ENCODE measurements around the gene ACOX1. TPM values are rescaled to one million over a fixed set of nuclear protein-coding genes. Genes with fewer than 3 reads are reported as not detected.

ACOX1 gene
- total RNA-seq, 1 donor from 2014 or later, result 54.6 TPM

DNA sequence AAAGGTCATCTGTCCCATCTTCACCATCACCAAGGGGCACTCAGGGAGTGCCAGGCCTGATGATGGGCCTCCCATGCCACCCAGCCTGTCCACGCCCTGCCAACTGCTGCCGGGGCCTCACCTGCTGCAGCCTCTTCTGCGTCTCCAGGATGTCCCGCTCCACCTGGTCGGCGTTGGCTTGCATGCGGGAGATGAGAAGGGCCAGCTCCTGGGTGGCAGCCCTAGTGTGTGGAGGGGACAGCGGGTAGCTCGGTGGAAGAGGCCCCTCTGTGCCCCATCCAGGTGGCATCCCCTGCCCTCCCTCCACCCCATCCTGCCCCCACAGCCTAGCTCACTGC, 44.9 kb upstream of the ACOX1 start:
- Mint-ChIP-seq H3K9me3 (ENCODE audit: low read depth) (no peaks in the 10 kb centered on the region), H3K27me3 (peaks cover 10% of the 10 kb centered on the region), H3K4me1 (ENCODE audit: low read depth) (peaks cover 5% of the 10 kb centered on the region), H3K27ac (no peak overlapping the region), H3K36me3 (ENCODE audit: insufficient read depth) (no peaks in the 10 kb centered on the region), H3K4me3 (ENCODE audit: low read depth) (no peak overlapping the region)
- TF ChIP-seq, protein P1, sequence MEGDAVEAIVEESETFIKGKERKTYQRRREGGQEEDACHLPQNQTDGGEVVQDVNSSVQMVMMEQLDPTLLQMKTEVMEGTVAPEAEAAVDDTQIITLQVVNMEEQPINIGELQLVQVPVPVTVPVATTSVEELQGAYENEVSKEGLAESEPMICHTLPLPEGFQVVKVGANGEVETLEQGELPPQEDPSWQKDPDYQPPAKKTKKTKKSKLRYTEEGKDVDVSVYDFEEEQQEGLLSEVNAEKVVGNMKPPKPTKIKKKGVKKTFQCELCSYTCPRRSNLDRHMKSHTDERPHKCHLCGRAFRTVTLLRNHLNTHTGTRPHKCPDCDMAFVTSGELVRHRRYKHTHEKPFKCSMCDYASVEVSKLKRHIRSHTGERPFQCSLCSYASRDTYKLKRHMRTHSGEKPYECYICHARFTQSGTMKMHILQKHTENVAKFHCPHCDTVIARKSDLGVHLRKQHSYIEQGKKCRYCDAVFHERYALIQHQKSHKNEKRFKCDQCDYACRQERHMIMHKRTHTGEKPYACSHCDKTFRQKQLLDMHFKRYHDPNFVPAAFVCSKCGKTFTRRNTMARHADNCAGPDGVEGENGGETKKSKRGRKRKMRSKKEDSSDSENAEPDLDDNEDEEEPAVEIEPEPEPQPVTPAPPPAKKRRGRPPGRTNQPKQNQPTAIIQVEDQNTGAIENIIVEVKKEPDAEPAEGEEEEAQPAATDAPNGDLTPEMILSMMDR (IDR thresholded peaks at IDR 0.05; ENCODE audit: unreplicated experiment), result no peak
- no peak for DNase-seq (ENCODE audit: low spot score, unreplicated experiment)

DNA sequence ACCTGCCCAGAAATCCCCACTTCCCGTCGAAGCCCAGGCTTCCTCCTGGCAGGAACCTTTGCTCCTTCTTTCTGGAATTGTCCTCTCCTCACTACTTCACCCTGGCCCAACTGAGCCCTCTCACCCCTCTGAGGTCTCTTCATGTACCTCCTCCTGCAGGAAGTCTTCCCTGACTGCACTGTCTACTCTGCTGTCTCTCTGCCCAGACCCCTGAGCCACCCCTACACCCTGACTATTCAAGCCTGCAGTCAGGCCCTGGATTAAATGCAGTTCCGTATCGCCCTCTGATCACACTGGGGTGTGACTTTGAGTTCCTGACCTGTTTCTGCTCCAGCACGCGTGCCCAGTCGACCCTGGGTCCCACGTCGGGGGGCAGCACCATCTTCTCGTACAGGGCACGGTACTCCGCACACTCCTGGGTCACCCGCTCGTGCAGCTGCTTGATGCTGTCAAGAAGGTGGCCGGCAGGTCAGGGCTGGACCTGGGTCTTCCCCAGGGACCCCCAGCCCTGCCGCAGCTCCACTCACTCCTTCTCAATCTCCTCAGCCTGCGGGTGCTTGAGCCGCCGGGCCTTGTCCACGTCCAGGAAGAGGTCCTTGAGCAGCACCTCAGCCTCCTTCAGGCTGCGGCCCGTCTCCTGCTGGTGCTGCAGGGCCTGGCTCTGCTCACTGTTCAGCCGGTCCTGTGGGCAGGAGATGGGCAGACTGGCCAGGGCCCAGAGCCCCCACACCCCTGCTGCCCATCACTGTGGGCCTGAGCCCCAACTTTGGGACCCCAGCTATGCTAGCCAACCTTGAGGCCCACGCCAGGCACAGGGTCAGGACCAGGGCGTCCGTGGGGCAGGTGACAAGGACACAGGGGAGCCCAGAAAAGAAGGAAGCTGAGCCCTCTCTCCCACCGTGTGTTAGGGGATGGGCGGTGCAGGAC, 44.3 kb upstream of the ACOX1 start:
- H3K36me3 Mint-ChIP-seq (ENCODE audit: insufficient read depth), result no peaks in the 10 kb centered on the region
- H3K4me3 Mint-ChIP-seq (ENCODE audit: low read depth), result no peak overlapping the region
- no peaks in the 10 kb centered on the region for H3K9me3 Mint-ChIP-seq (ENCODE audit: low read depth)
- DNase-seq (ENCODE audit: low spot score, unreplicated experiment), result no peak
- TF ChIP-seq, protein P1 (IDR thresholded peaks at IDR 0.05; ENCODE audit: unreplicated experiment), result no peak
- H3K27me3 Mint-ChIP-seq, result peaks cover 10% of the 10 kb centered on the region
- no peak overlapping the region for H3K27ac Mint-ChIP-seq
- H3K4me1 Mint-ChIP-seq (ENCODE audit: low read depth), result peaks cover 5% of the 10 kb centered on the region

DNA sequence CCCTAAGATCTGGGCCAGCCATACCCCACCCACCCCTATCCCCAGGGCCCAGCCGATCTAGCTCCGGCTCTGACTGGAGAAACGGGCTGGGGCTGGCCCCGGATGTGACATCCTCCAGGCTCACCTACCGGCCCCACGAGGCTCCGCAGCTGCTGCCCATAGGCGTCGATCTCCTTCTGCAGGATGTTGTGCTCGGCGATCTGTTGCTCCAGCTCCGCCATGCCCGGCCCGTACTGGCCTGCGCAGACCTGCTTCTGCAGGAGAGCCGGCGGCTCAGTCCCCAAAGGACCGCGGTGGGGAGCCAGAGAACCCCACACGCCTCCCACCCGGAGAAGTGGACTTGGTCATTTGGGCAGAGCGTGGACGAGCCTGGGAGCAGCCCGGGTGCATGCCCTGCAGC, 43.3 kb upstream of the ACOX1 start:
- no peaks in the 10 kb centered on the region for H3K36me3 Mint-ChIP-seq (ENCODE audit: insufficient read depth)
- H3K27me3 Mint-ChIP-seq, result peaks cover 10% of the 10 kb centered on the region
- H3K9me3 Mint-ChIP-seq (ENCODE audit: low read depth), result no peaks in the 10 kb centered on the region
- H3K4me1 Mint-ChIP-seq (ENCODE audit: low read depth), result peaks cover 4% of the 10 kb centered on the region
- TF ChIP-seq, protein P1 (IDR thresholded peaks at IDR 0.05; ENCODE audit: unreplicated experiment), result no peak
- H3K4me3 Mint-ChIP-seq (ENCODE audit: low read depth), result no peak overlapping the region
- no peak for DNase-seq (ENCODE audit: low spot score, unreplicated experiment)
- H3K27ac Mint-ChIP-seq, result no peak overlapping the region

DNA sequence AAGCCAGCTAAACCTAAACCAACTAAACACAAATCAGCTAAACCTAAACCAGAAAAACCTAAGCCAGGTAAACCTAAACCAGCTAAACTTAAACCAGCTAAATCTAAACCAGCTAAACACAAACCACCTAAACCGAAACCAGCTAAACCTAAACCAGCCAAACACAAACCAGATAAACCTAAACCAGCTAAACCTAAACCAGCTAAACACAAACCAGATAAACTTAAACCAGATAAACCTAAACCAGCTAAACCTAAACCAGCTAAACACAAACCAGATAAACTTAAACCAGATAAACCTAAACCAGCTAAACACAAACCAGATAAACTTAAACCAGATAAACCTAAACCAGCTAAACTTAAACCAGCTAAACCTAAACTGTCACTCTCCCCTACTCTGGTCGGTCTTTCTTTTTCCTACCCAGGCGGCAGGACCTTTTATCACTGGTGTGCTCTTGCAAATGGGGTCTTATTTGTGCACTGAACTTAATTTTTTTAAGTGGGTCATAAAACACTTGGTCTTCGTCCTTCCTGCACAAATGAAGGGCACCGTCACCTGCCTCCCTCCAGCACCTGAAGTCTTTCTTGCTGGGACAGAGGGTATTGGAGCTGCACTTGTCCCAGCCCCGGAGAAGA, 41.0 kb upstream of the ACOX1 start:
- Mint-ChIP-seq H3K27me3 (peaks cover 12% of the 10 kb centered on the region), H3K9me3 (ENCODE audit: low read depth) (no peaks in the 10 kb centered on the region), H3K4me3 (ENCODE audit: low read depth) (no peak overlapping the region), H3K4me1 (ENCODE audit: low read depth) (peaks cover 3% of the 10 kb centered on the region), H3K27ac (no peak overlapping the region), H3K36me3 (ENCODE audit: insufficient read depth) (no peaks in the 10 kb centered on the region)
- TF ChIP-seq, protein P1 (IDR thresholded peaks at IDR 0.05; ENCODE audit: unreplicated experiment), result no peak
- DNase-seq (ENCODE audit: low spot score, unreplicated experiment), result no peak

DNA sequence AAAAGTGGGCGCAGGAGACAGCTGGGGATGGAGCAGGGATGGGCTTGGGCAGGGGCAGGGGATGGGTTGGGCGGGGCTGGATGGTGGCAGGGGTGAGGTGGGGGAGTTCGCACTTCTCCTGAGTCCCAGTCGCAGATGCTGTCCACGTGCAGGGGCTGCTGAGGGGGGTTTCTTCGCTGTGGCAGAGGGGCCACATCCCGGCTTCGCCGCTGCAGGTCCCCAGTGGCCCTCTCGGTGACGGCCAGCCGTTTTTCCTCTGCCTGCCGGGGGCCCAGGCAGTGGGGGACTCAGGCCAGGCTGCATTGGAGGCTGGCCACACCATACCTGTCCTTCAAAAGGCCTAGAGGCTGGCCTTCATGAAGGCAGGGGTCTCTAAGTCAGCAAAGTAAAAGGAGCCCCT, 39.8 kb upstream of the ACOX1 start:
- peaks cover 12% of the 10 kb centered on the region for H3K27me3 Mint-ChIP-seq
- no peak overlapping the region for H3K27ac Mint-ChIP-seq
- H3K9me3 Mint-ChIP-seq (ENCODE audit: low read depth), result no peaks in the 10 kb centered on the region
- no peaks in the 10 kb centered on the region for H3K36me3 Mint-ChIP-seq (ENCODE audit: insufficient read depth)
- no peak overlapping the region for H3K4me3 Mint-ChIP-seq (ENCODE audit: low read depth)
- TF ChIP-seq, protein P1 (IDR thresholded peaks at IDR 0.05; ENCODE audit: unreplicated experiment), result no peak
- H3K4me1 Mint-ChIP-seq (ENCODE audit: low read depth), result peaks cover 6% of the 10 kb centered on the region
- no peak for DNase-seq (ENCODE audit: low spot score, unreplicated experiment)
